ENCODE data around the gene FAM118B. TPM values are rescaled to one million over a fixed set of nuclear protein-coding genes. Genes with fewer than 3 reads are reported as not detected.

FAM118B gene
- total and polyA plus RNA-seq, 2 donors from 2014 or later: 14.0 to 21.5 TPM

DNA sequence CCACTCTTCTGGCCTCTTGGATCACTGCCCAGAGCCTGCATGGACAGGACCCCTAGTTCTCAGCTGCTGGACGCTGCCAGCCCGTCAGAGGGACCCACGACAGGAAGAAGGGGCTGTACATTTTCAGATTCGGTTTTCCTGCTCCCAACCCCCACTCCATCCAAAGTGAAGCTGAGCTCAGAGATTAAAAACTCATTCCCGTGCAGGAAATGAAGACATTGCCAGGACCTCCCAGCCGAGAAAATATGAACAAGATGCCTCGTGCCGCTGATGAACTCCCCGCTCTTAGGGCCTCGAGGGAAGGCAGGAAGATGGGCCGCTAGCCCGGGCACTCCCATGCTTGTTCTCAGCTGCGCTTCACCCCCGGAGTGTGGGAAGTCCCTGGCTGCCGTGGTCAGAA lies 36.2 kb upstream of the FAM118B start:
- DNase-seq: peak in 1 of 5 donors; percentile 67

DNA sequence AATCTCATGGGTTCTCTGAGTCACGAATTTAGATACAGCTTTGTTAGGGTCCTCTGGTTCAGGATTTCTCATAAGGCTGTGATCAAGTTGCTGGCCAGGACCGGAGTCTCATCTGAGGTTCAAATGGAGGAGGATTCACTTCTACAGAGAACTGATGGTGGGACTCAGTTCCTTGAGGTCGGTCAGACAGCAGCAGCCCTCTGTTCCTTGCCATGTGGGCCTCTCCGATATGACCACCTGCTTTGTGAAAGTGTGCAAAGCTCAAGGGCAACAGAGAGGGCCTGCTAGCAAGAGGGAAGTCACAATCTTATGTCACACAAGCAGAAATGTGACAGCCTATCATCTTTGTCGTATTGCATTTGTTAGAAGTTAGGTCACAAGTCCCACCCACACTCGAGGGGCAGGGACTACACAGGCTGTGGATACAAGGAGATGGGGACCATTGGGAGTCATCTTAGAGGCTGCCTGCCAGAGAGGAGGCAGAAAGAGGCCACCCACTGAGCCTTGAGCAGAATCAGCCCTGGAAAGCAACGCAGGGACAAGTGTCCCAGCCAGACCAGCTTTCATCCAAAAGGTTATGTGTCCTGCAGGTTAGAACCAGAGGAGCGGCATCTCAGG lies 34.6 kb upstream of the FAM118B start:
- Histone ChIP-seq H3K27ac (ENCODE audit: low read depth in 2 of 2, low read length in 2 of 2) (no peak overlapping the region), H3K36me3 (ENCODE audit: control insufficient read depth in 2 of 3, insufficient read depth in 3 of 3, low read length in 3 of 3) (no peaks in the 10 kb centered on the region), H3K27me3 (ENCODE audit: control insufficient read depth, insufficient read depth, low read length) (no peaks in the 10 kb centered on the region), H3K9me3 (ENCODE audit: control insufficient read depth in 2 of 3, insufficient read depth in 1 of 3, low read length in 3 of 3) (no peaks in the 10 kb centered on the region), H3K4me3 (ENCODE audit: low read length in 3 of 3) (no peak overlapping the region), H3K4me1 (ENCODE audit: control insufficient read depth in 2 of 3, insufficient read depth in 2 of 3, low read depth in 1 of 3, low read length in 3 of 3) (no peaks in the 10 kb centered on the region), H3K9ac (ENCODE audit: low read length in 3 of 3) (no peak overlapping the region)
- no peak for DNase-seq
- no peak for TF ChIP-seq CTCF (IDR thresholded peaks at IDR 0.05; ENCODE audit: borderline replicate concordance, extremely low read depth, insufficient read depth)
- intact Hi-C loops (cut with DNase I): no loop called here
- no peak for FAIRE-seq

More for the DNA sequence above, 36.2 kb upstream of the FAM118B start:
- TF ChIP-seq CTCF (IDR thresholded peaks at IDR 0.05; ENCODE audit: borderline replicate concordance, extremely low read depth, insufficient read depth): no peak
- Histone ChIP-seq H3K9me3 (ENCODE audit: control insufficient read depth in 2 of 3, insufficient read depth in 1 of 3, low read length in 3 of 3) (no peaks in the 10 kb centered on the region), H3K27ac (ENCODE audit: low read depth in 2 of 2, low read length in 2 of 2) (no peak overlapping the region), H3K4me3 (ENCODE audit: low read length in 3 of 3) (no peak overlapping the region), H3K9ac (ENCODE audit: low read length in 3 of 3) (no peak overlapping the region), H3K4me1 (ENCODE audit: control insufficient read depth in 2 of 3, insufficient read depth in 2 of 3, low read depth in 1 of 3, low read length in 3 of 3) (no peaks in the 10 kb centered on the region), H3K27me3 (ENCODE audit: control insufficient read depth, insufficient read depth, low read length) (no peaks in the 10 kb centered on the region), H3K36me3 (ENCODE audit: control insufficient read depth in 2 of 3, insufficient read depth in 3 of 3, low read length in 3 of 3) (no peaks in the 10 kb centered on the region)
- intact Hi-C loops (cut with DNase I): no loop called here
- no peak for FAIRE-seq

DNA sequence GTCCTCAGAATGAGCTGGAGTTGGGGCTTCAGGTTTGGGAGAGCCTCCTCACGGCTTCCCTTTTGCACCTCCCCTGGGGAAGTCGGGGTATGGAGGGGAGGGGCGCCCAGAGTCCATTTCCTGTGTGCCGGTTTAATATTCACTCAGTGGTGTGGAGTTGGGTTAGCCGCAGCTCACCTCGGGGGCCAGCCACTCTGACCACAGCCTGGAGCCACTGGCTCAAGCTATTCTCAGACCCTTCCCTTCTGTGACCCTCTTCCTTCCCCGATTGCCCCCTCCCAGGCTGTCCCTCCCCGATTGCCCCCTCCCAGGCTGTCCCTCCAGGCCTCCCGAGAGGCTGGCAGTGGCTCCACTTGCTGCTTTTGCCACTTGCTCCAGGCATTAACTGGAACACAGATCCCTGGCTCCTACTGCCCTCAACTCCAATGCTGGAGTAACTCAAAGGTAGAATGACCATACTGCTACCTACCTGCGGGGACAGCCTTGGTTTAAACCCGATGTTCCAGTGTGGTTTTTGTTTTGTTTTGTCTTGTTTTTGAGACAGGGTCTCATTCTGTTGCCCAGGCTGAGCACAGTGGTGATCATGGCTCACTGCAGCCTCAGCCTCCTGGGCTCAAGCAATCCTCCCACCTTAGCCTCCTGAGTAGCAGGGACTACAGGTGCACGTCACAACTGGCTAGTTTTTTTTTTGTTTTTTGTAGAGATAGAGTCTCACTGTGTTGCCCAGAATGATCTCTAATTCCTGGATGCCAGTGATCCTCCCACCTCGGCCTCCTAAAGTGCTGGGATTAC lies 29.4 kb upstream of the FAM118B start:
- Histone ChIP-seq H3K27ac (ENCODE audit: low read depth in 2 of 2, low read length in 2 of 2) (no peak overlapping the region), H3K9ac (ENCODE audit: low read length in 3 of 3) (no peak overlapping the region), H3K4me1 (ENCODE audit: control insufficient read depth in 2 of 3, insufficient read depth in 2 of 3, low read depth in 1 of 3, low read length in 3 of 3) (peaks cover 0 to 8% (median 3%) of the 10 kb centered on the region in 3 donors), H3K9me3 (ENCODE audit: control insufficient read depth in 2 of 3, insufficient read depth in 1 of 3, low read length in 3 of 3) (no peaks in the 10 kb centered on the region), H3K27me3 (ENCODE audit: control insufficient read depth, insufficient read depth, low read length) (no peaks in the 10 kb centered on the region), H3K4me3 (ENCODE audit: low read length in 3 of 3) (no peak overlapping the region), H3K36me3 (ENCODE audit: control insufficient read depth in 2 of 3, insufficient read depth in 3 of 3, low read length in 3 of 3) (no peaks in the 10 kb centered on the region)
- no peak for FAIRE-seq
- intact Hi-C loops (cut with DNase I): loop anchor here (5.0 kb wide), 1 partner anchor 250 kb away; no protein-coding TSS in a partner anchor
- no peak for TF ChIP-seq CTCF (IDR thresholded peaks at IDR 0.05; ENCODE audit: borderline replicate concordance, extremely low read depth, insufficient read depth)
- no peak for DNase-seq

Data from kidney (tissue), 14 donors.